SK-N-SH (cell line): ENCODE measurements around the gene SLC3A2. TPM values are rescaled to one million over a fixed set of nuclear protein-coding genes. Genes with fewer than 3 reads are reported as not detected.

Experiments
- CTCF ChIA-PET: fragments of 300-600, 350-600 bp; formaldehyde crosslinking; extraction: SDS; loops from one replicate; lab custom pipeline; 2021; lab: Yijun Ruan, JAX
- POLR2A ChIA-PET: fragments of 350-600 bp; sonication (Branson Sonifier 250); formaldehyde crosslinking; extraction: SDS; loops from one replicate; lab custom pipeline; 2020; ENCODE audit warnings: antibody characterized with exemption, inconsistent platforms; lab: Yijun Ruan, JAX
- DNase-seq: peaks from one replicate; pipeline ENCODE4 v3.0.0; 2012
- H2AFZ ChIP-seq: fragments of 200-600 bp; sonication (generic); 2 replicates; pipeline ENCODE4 v1.8.1; 2016; ENCODE audit warnings: antibody characterized with exemption, mild to moderate bottlenecking, low read depth
- H3F3A ChIP-seq: fragments of 200-600 bp; sonication (generic); replicated peaks from 2 replicates; pipeline ENCODE3; 2016; ENCODE audit warnings: antibody characterized with exemption, mild to moderate bottlenecking; ENCODE audit not compliant: insufficient read depth
- H3K27ac ChIP-seq, 2 experiments: fragments of 200-500 bp in 1 of 2; fragments of 200-600 bp in 1 of 2; sonication (Bioruptor generic) in 1 of 2; sonication (generic), shearing (Covaris generic) in 1 of 2; 2 replicates each; pipeline versions ENCODE4 v1.5.1 to v1.6.1; 2014 to 2016; ENCODE audit warnings: low read depth in 2 of 2, inconsistent platforms in 1 of 2, low read length in 1 of 2, mild to moderate bottlenecking in 1 of 2, mixed read lengths in 1 of 2
- H3K27me3 ChIP-seq: fragments of 200-600 bp; sonication (generic), shearing (Covaris generic); 2 replicates; pipeline ENCODE4 v1.6.1; 2016; ENCODE audit warnings: mixed run types; ENCODE audit not compliant: insufficient read depth
- H3K36me3 ChIP-seq, 2 experiments: fragments of 200-500 bp in 1 of 2; fragments of 200-600 bp in 1 of 2; sonication (Bioruptor generic) in 1 of 2; sonication (generic) in 1 of 2; replicated peaks in 1 of 2; 2 replicates each; pipeline versions ENCODE3 to v1.5.1; 2014 to 2016; ENCODE audit warnings: low read length in 1 of 2, mild to moderate bottlenecking in 1 of 2; ENCODE audit not compliant: insufficient read depth in 2 of 2, control insufficient read depth in 1 of 2
- H3K4me1 ChIP-seq, 2 experiments: fragments of 200-500 bp in 1 of 2; fragments of 200-600 bp in 1 of 2; sonication (Bioruptor generic) in 1 of 2; sonication (generic), shearing (Covaris generic) in 1 of 2; 2 replicates each; pipeline versions ENCODE4 v1.5.1 to v1.6.1; 2014 to 2016; ENCODE audit warnings: low read depth in 1 of 2, low read length in 1 of 2, mixed run types in 1 of 2; ENCODE audit not compliant: insufficient read depth in 2 of 2, control insufficient read depth in 1 of 2
- H3K4me2 ChIP-seq: fragments of 200-600 bp; sonication (generic), shearing (Covaris generic); 2 replicates; pipeline ENCODE4 v1.6.1; 2017; ENCODE audit warnings: mixed run types
- H3K4me3 ChIP-seq, 2 experiments: fragments of 200-500 bp in 1 of 2; fragments of 200-600 bp in 1 of 2; sonication (Bioruptor generic) in 1 of 2; sonication (generic), shearing (Covaris generic) in 1 of 2; 2 replicates each; pipeline versions ENCODE4 v1.5.1 to v1.8.1; 2014 to 2016; ENCODE audit warnings: low read depth in 2 of 2, inconsistent platforms in 1 of 2, low read length in 1 of 2, mild to moderate bottlenecking in 1 of 2, mixed read lengths in 1 of 2, moderate library complexity in 1 of 2
- H3K79me2 ChIP-seq: fragments of 200-600 bp; sonication (generic); 2 replicates; pipeline ENCODE4 v1.8.1; 2017; ENCODE audit warnings: mild to moderate bottlenecking; ENCODE audit not compliant: insufficient read depth
- H3K9ac ChIP-seq: fragments of 200-600 bp; sonication (generic); 2 replicates; pipeline ENCODE4 v1.6.1; 2017; ENCODE audit warnings: mixed run types
- H3K9me2 ChIP-seq: fragments of 200-600 bp; sonication (generic); 2 replicates; pipeline ENCODE4 v1.6.1; 2017; ENCODE audit warnings: mixed run types
- H3K9me3 ChIP-seq: fragments of 200-600 bp; sonication (generic); 2 replicates; pipeline ENCODE4 v1.6.1; 2017; ENCODE audit warnings: mixed run types, mild to moderate bottlenecking, moderate library complexity
- H4K20me1 ChIP-seq: fragments of 200-600 bp; sonication (generic); 2 replicates; pipeline ENCODE4 v1.6.1; 2017; ENCODE audit warnings: mild to moderate bottlenecking, mixed run types; ENCODE audit not compliant: insufficient read depth
- CTCF ChIP-seq: fragments of 200-600 bp; sonication (generic); IDR thresholded peaks from 2 replicates; pipeline ENCODE4 v1.6.1; 2017; ENCODE audit warnings: antibody characterized with exemption, mild to moderate bottlenecking, moderate library complexity
- ELF1 ChIP-seq: IDR thresholded peaks from 2 replicates; pipeline ENCODE4 v1.4.0; 2012
- EP300 ChIP-seq, 2 experiments: IDR thresholded peaks; 2 replicates each; pipeline versions ENCODE4 v1.4.0 to v1.6.1; 2012; ENCODE audit warnings: borderline replicate concordance in 1 of 2, low read depth in 1 of 2, low read length in 1 of 2
- FOXJ3 ChIP-seq: sonication (generic); formaldehyde crosslinking; IDR thresholded peaks from 2 replicates; pipeline ENCODE4 v1.5.1; 2020; ENCODE audit warnings: mild to moderate bottlenecking, missing genetic modification reagents
- GATA2 ChIP-seq: sonication (generic); formaldehyde crosslinking; IDR thresholded peaks from 2 replicates; pipeline ENCODE4 v1.5.0; 2020; ENCODE audit warnings: mild to moderate bottlenecking, missing genetic modification reagents
- JUND ChIP-seq: IDR thresholded peaks from 2 replicates; pipeline ENCODE4 v1.4.0; 2012
- MXI1 ChIP-seq: IDR thresholded peaks from 2 replicates; pipeline ENCODE4 v1.6.1; 2012; ENCODE audit warnings: mild to moderate bottlenecking, low read depth, low read length, improper control_type of control experiment
- NFIC ChIP-seq: IDR thresholded peaks from 2 replicates; pipeline ENCODE4 v1.4.0; 2012; ENCODE audit warnings: borderline replicate concordance
- NRF1 ChIP-seq: IDR thresholded peaks from 2 replicates; pipeline ENCODE4 v1.6.1; 2012; ENCODE audit warnings: low read depth, mild to moderate bottlenecking, low read length
- PBX3 ChIP-seq: IDR thresholded peaks from 2 replicates; pipeline ENCODE4; 2012
- RAD21 ChIP-seq: IDR thresholded peaks from 2 replicates; pipeline ENCODE4 v1.6.1; 2012; ENCODE audit warnings: mild to moderate bottlenecking, low read length
- RFX5 ChIP-seq: IDR thresholded peaks from 2 replicates; pipeline ENCODE4 v1.6.1; 2012; ENCODE audit warnings: mild to moderate bottlenecking, improper control_type of control experiment, low read length
- RXRA ChIP-seq: IDR thresholded peaks from 2 replicates; pipeline ENCODE4 v1.4.0; 2012; ENCODE audit warnings: low read depth, mild to moderate bottlenecking, borderline replicate concordance
- SIN3A ChIP-seq: IDR thresholded peaks from 2 replicates; pipeline ENCODE4 v1.6.1; 2012; ENCODE audit warnings: low read depth, mild to moderate bottlenecking, low read length, moderate library complexity, borderline replicate concordance
- SMC3 ChIP-seq: IDR thresholded peaks from 2 replicates; pipeline ENCODE4 v1.6.1; 2012; ENCODE audit warnings: low read depth, low read length, improper control_type of control experiment
- TAF1 ChIP-seq: IDR thresholded peaks from 2 replicates; pipeline ENCODE4 v1.6.1; 2012; ENCODE audit warnings: low read depth, mild to moderate bottlenecking, low read length, moderate library complexity, borderline replicate concordance
- USF2 ChIP-seq: fragments of 150-350 bp; IDR thresholded peaks from 2 replicates; pipeline ENCODE4 v1.6.1; 2017; ENCODE audit warnings: antibody characterized with exemption, low read length, low read depth, borderline replicate concordance
- WGBS: methylation state at CpG from one replicate; pipeline ENCODE4 v1.1.6; 2017; ENCODE audit warnings: low lambda C conversion rate; 5-methylcytosine and 5-hydroxymethylcytosine counted together
- polyA plus RNA-seq, 3 experiments: library from polyadenylated mRNA; depleted of rRNA; stranded (reverse); fragments of >200 nt; gene quantifications; 2 replicates each; pipeline ENCODE4 v1.2.3, GENCODE V29; 2012

The SLC3A2 gene
- polyA plus RNA-seq, 1 of the 3 experiments (the other 2 are of a cell fraction): 308 TPM

- no peaks in the 10 kb centered on the region for H4K20me1 ChIP-seq
- H3K36me3 ChIP-seq: no peaks in the 10 kb centered on the region
- TF ChIP-seq RFX5 (no peak), RAD21 (no peak), GATA2 (CRISPR knock-in tag) (no peak), NRF1 (no peak), EP300 (IDR thresholded peaks at IDR 0.05; ENCODE audit: borderline replicate concordance in 1 of 2, low read depth in 1 of 2, low read length in 1 of 2) (no peak), RXRA (no peak), ELF1 (no peak), MXI1 (no peak), JUND (no peak), SMC3 (no peak), USF2 (no peak)
- TF ChIP-seq, all 33 proteins: peak for 0
- no peak overlapping the region for H2AFZ ChIP-seq
- no peak overlapping the region for H3K4me2 ChIP-seq
- H3K79me2 ChIP-seq: peaks cover 8% of the 10 kb centered on the region; the same call in 1 of the 2 replicates
- no peaks in the 10 kb centered on the region for H3K27me3 ChIP-seq
- peaks cover 19% of the 10 kb centered on the region for H3F3A ChIP-seq
- H3K9me3 ChIP-seq: no peaks in the 10 kb centered on the region
- WGBS: 99% methylated on average over 3 of the region's 3 CpGs
- no peak for DNase-seq
- CTCF ChIA-PET: interaction anchor here (1.3 kb wide), 1 partner anchor 57 kb away, joined by 5 read pairs; the partner anchor contains the start of gene TMEM179B
- POLR2A ChIA-PET: interaction anchor here (3.5 kb wide), 1 partner anchor 12 kb away, joined by 18 read pairs; no protein-coding TSS in a partner anchor
- no peak overlapping the region for H3K4me3 ChIP-seq
- no peaks in the 10 kb centered on the region for H3K9me2 ChIP-seq
- peaks cover 6 to 7% of the 10 kb centered on the region in 2 experiments; a peak in 2 of 4 replicates for H3K4me1 ChIP-seq
- H3K27ac ChIP-seq: no peak overlapping the region
- no peak overlapping the region for H3K9ac ChIP-seq
These were observed 37.2 kb upstream of the SLC3A2 start for GRCh38 chr11:62843466-62843865.

GRCh38 chr11:62844154-62844553, 36.5 kb upstream of the SLC3A2 start:
- peaks cover 19% of the 10 kb centered on the region for H3F3A ChIP-seq
- H2AFZ ChIP-seq: no peak overlapping the region
- H3K4me3 ChIP-seq: no peak overlapping the region
- H3K9ac ChIP-seq: no peak overlapping the region
- peaks cover 6% of the 10 kb centered on the region in 2 experiments; a peak in 2 of 4 replicates for H3K4me1 ChIP-seq
- H3K27ac ChIP-seq: no peak overlapping the region
- H4K20me1 ChIP-seq: no peaks in the 10 kb centered on the region
- TF ChIP-seq NFIC (no peak), CTCF (no peak), PBX3 (no peak), RAD21 (no peak), SMC3 (no peak), EP300 (IDR thresholded peaks at IDR 0.05; ENCODE audit: borderline replicate concordance in 1 of 2, low read depth in 1 of 2, low read length in 1 of 2) (no peak), TAF1 (no peak), FOXJ3 (CRISPR knock-in tag) (no peak), SIN3A (no peak)
- TF ChIP-seq, all 33 proteins: peak for 0
- no peak overlapping the region for H3K4me2 ChIP-seq
- no peaks in the 10 kb centered on the region for H3K9me2 ChIP-seq
- DNase-seq: no peak
- H3K9me3 ChIP-seq: no peaks in the 10 kb centered on the region
- CTCF ChIA-PET: interaction anchor here (1.3 kb wide), 1 partner anchor 57 kb away, joined by 5 read pairs; the partner anchor contains the start of gene TMEM179B
- POLR2A ChIA-PET: interaction anchor here (3.5 kb wide), 1 partner anchor 11 kb away, joined by 18 read pairs; no protein-coding TSS in a partner anchor
- no peaks in the 10 kb centered on the region for H3K27me3 ChIP-seq
- 98% methylated on average over 3 of the region's 3 CpGs for WGBS
- no peaks in the 10 kb centered on the region for H3K36me3 ChIP-seq
- H3K79me2 ChIP-seq: peaks cover 1% of the 10 kb centered on the region; the same call in 1 of the 2 replicates
